Mononuclear cell (primary cell): Measurements from ENCODE around the gene BEND2. TPM values are rescaled to one million over a fixed set of nuclear protein-coding genes. Genes with fewer than 3 reads are reported as not detected.

Source experiments
- H3K27me3 ChIP-seq: 2 replicates; pipeline ENCODE4 v1.6.0; 2011; ENCODE audit warnings: low read length, control low read depth; ENCODE audit not compliant: insufficient read depth
- H3K4me1 ChIP-seq: 2 replicates; pipeline ENCODE4 v1.5.1; 2011; ENCODE audit warnings: mild to moderate bottlenecking, low read length, control low read depth; ENCODE audit not compliant: insufficient read depth
- H3K4me3 ChIP-seq: 2 replicates; pipeline ENCODE4 v1.5.1; 2011; ENCODE audit warnings: mild to moderate bottlenecking, low read length, moderate library complexity
- H3K9me3 ChIP-seq: 2 replicates; pipeline ENCODE4 v1.5.1; 2011; ENCODE audit warnings: low read depth, mild to moderate bottlenecking, control low read depth, low read length
- total RNA-seq: library from RNA; depleted of rRNA; stranded (reverse); fragments of >200 nt; gene quantifications from one replicate; pipeline ENCODE4 v1.2.3, GENCODE V29; 2012

BEND2 gene
- total RNA-seq, 1 donor = 7.7 TPM

- H3K27me3 ChIP-seq = no peaks in the 10 kb centered on the region
- H3K9me3 ChIP-seq = no peaks in the 10 kb centered on the region
- H3K4me3 ChIP-seq = no peak overlapping the region
- H3K4me1 ChIP-seq = no peaks in the 10 kb centered on the region
These were observed 54.6 kb downstream of the BEND2 start for GRCh38 chrX:18166068-18166467.

GRCh38 chrX:18160369-18160768 is 60.3 kb downstream of the BEND2 start:
- H3K9me3 ChIP-seq = no peaks in the 10 kb centered on the region
- no peaks in the 10 kb centered on the region for H3K27me3 ChIP-seq
- no peak overlapping the region for H3K4me3 ChIP-seq
- H3K4me1 ChIP-seq = no peaks in the 10 kb centered on the region

GRCh38 chrX:18158963-18159362 is 61.7 kb downstream of the BEND2 start:
- Histone ChIP-seq H3K9me3 (no peaks in the 10 kb centered on the region), H3K27me3 (no peaks in the 10 kb centered on the region), H3K4me3 (no peak overlapping the region), H3K4me1 (no peaks in the 10 kb centered on the region)

- H3K27me3 ChIP-seq = no peaks in the 10 kb centered on the region
- H3K4me1 ChIP-seq = no peaks in the 10 kb centered on the region
- H3K9me3 ChIP-seq = no peaks in the 10 kb centered on the region
- no peak overlapping the region for H3K4me3 ChIP-seq
These were observed 69.0 kb downstream of the BEND2 start for GRCh38 chrX:18151649-18152048.

GRCh38 chrX:18151157-18151556 is 69.5 kb downstream of the BEND2 start:
- Histone ChIP-seq H3K9me3 (no peaks in the 10 kb centered on the region), H3K4me3 (no peak overlapping the region), H3K27me3 (no peaks in the 10 kb centered on the region), H3K4me1 (no peaks in the 10 kb centered on the region)

- H3K4me1 ChIP-seq = no peaks in the 10 kb centered on the region
- H3K4me3 ChIP-seq = no peak overlapping the region
- no peaks in the 10 kb centered on the region for H3K27me3 ChIP-seq
- no peaks in the 10 kb centered on the region for H3K9me3 ChIP-seq
These were observed 71.2 kb downstream of the BEND2 start for GRCh38 chrX:18149454-18149853.

GRCh38 chrX:18146954-18147353 is 73.7 kb downstream of the BEND2 start:
- no peak overlapping the region for H3K4me3 ChIP-seq
- H3K9me3 ChIP-seq = no peaks in the 10 kb centered on the region
- H3K4me1 ChIP-seq = no peaks in the 10 kb centered on the region
- no peaks in the 10 kb centered on the region for H3K27me3 ChIP-seq

- no peak overlapping the region for H3K4me3 ChIP-seq
- H3K27me3 ChIP-seq = no peaks in the 10 kb centered on the region
- H3K4me1 ChIP-seq = no peaks in the 10 kb centered on the region
- no peaks in the 10 kb centered on the region for H3K9me3 ChIP-seq
These were observed 74.7 kb downstream of the BEND2 start for GRCh38 chrX:18146009-18146408.

GRCh38 chrX:18136816-18137215 is 83.9 kb downstream of the BEND2 start:
- H3K4me3 ChIP-seq = no peak overlapping the region
- H3K4me1 ChIP-seq = no peaks in the 10 kb centered on the region
- H3K9me3 ChIP-seq = no peaks in the 10 kb centered on the region
- H3K27me3 ChIP-seq = no peaks in the 10 kb centered on the region

GRCh38 chrX:18133605-18134004 is 87.1 kb downstream of the BEND2 start:
- no peak overlapping the region for H3K4me3 ChIP-seq
- H3K4me1 ChIP-seq = no peaks in the 10 kb centered on the region
- H3K27me3 ChIP-seq = no peaks in the 10 kb centered on the region
- H3K9me3 ChIP-seq = no peaks in the 10 kb centered on the region

- no peak overlapping the region for H3K4me3 ChIP-seq
- H3K9me3 ChIP-seq = no peaks in the 10 kb centered on the region
- no peaks in the 10 kb centered on the region for H3K27me3 ChIP-seq
These were observed 91.0 kb downstream of the BEND2 start for GRCh38 chrX:18129690-18130089.

GRCh38 chrX:18126971-18127370 is 93.7 kb downstream of the BEND2 start:
- H3K4me1 ChIP-seq = no peaks in the 10 kb centered on the region
- no peaks in the 10 kb centered on the region for H3K27me3 ChIP-seq
- no peaks in the 10 kb centered on the region for H3K9me3 ChIP-seq
- H3K4me3 ChIP-seq = no peak overlapping the region

More at GRCh38 chrX:18129690-18130089, 91.0 kb downstream of the BEND2 start:
- no peaks in the 10 kb centered on the region for H3K4me1 ChIP-seq

GRCh38 chrX:18119856-18120255 is 100.8 kb downstream of the BEND2 start:
- no peaks in the 10 kb centered on the region for H3K9me3 ChIP-seq

More at GRCh38 chrX:18119856-18120255, 100.8 kb downstream of the BEND2 start:
- H3K4me3 ChIP-seq = no peak overlapping the region
- no peaks in the 10 kb centered on the region for H3K4me1 ChIP-seq
- no peaks in the 10 kb centered on the region for H3K27me3 ChIP-seq

Other genes starting within 250 kb of the BEND2 start
- gene SCML2, start 133.8 kb upstream of the BEND2 start, total RNA-seq = 0.63 TPM
- 1.6 TPM for gene CDKL5, start 204.7 kb upstream of the BEND2 start, total RNA-seq